Erythroblast (primary cell): ENCODE measurements around the gene PPFIA4.

Source experiments
- GATA1 ChIP-seq: IDR thresholded peaks from 2 replicates; pipeline ENCODE4 v1.6.1; 2011; ENCODE audit warnings: low read depth, mild to moderate bottlenecking, control low read depth, low read length, moderate library complexity
- POLR2A ChIP-seq: IDR thresholded peaks from 2 replicates; pipeline ENCODE4 v1.6.1; 2011; ENCODE audit warnings: mild to moderate bottlenecking, low read length

DNA sequence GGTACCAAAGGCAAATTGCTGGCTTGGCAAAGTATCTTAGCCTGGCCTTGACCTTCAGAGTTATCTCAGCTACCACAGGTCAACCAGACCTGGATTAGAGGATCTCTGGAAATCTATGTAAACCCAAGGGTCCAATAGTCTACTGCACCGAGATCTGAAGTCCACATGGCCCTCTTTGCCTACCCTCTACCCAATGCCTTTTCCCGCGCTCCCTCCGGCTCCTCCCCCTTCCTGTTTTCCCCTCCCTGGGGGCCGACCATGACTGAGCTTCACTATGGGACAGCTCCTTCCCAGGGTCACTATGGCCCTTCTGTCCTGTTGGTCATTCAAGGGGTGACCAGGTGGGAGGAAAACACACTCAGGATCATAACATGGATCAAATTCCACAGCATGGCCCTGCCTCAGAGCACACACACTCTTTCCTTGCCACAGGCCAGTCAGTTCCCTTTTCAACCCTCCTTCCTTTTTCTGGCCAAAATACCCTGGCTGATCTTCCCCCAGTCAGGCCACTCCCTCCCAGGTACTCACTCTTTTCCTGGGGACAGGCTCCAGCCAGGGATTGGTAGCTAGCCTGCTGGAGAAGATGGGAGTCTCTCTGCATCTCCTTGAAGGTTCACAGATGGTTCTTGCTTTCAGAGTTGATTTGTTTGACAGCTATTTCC is 38.2 kb upstream of the PPFIA4 start:
- no peak for TF ChIP-seq POLR2A
- TF ChIP-seq GATA1 = no peak
